Astrocyte (in vitro differentiated cells and primary cell): ENCODE data around the gene SPRR1B.

Experiments
- EZH2 ChIP-seq: IDR thresholded peaks from 2 replicates; pipeline ENCODE4 v1.6.1; 2012; ENCODE audit warnings: mild to moderate bottlenecking, low read length, inconsistent platforms; ENCODE audit not compliant: insufficient read depth
- TF ChIP-seq, protein P1 (sequence below): IDR thresholded peaks from 2 replicates; pipeline ENCODE4 v1.5.1; 2011; ENCODE audit warnings: low read depth, mild to moderate bottlenecking, inconsistent platforms, low read length, moderate library complexity; ENCODE audit not compliant: insufficient read depth

DNA sequence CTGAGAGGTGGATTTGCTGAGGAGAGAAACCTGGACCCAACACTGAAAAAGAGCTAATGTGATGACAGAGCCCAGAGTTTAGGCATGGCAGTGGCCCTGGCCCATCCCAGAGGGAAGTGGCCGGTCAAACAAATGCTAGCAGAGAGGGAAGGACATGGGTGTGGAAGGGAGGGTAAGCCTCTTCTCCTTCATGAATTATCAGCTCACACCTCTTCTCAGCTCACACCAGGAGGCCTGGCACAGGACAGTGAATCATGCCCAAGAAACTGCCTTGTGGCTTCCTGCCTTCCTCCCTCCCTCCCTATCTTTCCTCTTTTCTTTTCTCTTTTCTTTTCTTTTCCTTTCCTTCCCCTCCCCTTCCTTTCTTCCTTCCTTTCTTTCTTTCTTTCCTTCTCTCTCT lies 30.7 kb upstream of the SPRR1B start:
- TF ChIP-seq, protein P1, sequence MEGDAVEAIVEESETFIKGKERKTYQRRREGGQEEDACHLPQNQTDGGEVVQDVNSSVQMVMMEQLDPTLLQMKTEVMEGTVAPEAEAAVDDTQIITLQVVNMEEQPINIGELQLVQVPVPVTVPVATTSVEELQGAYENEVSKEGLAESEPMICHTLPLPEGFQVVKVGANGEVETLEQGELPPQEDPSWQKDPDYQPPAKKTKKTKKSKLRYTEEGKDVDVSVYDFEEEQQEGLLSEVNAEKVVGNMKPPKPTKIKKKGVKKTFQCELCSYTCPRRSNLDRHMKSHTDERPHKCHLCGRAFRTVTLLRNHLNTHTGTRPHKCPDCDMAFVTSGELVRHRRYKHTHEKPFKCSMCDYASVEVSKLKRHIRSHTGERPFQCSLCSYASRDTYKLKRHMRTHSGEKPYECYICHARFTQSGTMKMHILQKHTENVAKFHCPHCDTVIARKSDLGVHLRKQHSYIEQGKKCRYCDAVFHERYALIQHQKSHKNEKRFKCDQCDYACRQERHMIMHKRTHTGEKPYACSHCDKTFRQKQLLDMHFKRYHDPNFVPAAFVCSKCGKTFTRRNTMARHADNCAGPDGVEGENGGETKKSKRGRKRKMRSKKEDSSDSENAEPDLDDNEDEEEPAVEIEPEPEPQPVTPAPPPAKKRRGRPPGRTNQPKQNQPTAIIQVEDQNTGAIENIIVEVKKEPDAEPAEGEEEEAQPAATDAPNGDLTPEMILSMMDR: no peak
- TF ChIP-seq EZH2: no peak
